Prostate gland (tissue), 2 donors: ENCODE results near the gene PTPRD. TPM values are rescaled to one million over a fixed set of nuclear protein-coding genes. Genes with fewer than 3 reads are reported as not detected.
A peak's percentile ranks its signal among the peaks of the same experiment; 100 is the strongest.

ENCODE experiments used
- DNase-seq: peaks from one replicate; pipeline ENCODE4 v3.0.0-alpha.2; 2019; ENCODE audit warnings: low spot score
- H3K27ac ChIP-seq, 2 donors: fragments of 200-600 bp; sonication (generic); 2 replicates each; pipeline ENCODE4 v1.5.1; 2017 to 2019
- H3K27me3 ChIP-seq: fragments of 200-600 bp; sonication (generic); replicated peaks from 2 replicates; pipeline ENCODE4 v1.5.1; 2019; ENCODE audit not compliant: insufficient read depth
- H3K36me3 ChIP-seq, 2 donors: fragments of 200-600 bp; sonication (generic); 1 replicate in 1 of 2; 2 replicates in 1 of 2; pipeline versions ENCODE4 v1.5.1 to v1.8.1; 2017 to 2019
- H3K4me1 ChIP-seq: fragments of 200-600 bp; sonication (generic); replicated peaks from 2 replicates; pipeline ENCODE4 v1.5.1; 2019
- H3K4me3 ChIP-seq, 2 donors: fragments of 200-600 bp; sonication (generic); 2 replicates each; pipeline ENCODE4 v1.5.1; 2017 to 2019
- H3K9me3 ChIP-seq: fragments of 200-600 bp; sonication (generic); 2 replicates; pipeline ENCODE4 v1.5.1; 2017
- CTCF ChIP-seq, 4 experiments: fragments of 200-600 bp in 2 of 4; fragments of 450-650 bp in 2 of 4; sonication (generic) in 2 of 4; IDR thresholded peaks; 1 replicate in 3 of 4; 2 replicates in 1 of 4; pipeline ENCODE4 v1.5.1; 2016 to 2019; ENCODE audit warnings: antibody characterized with exemption in 4 of 4, mild to moderate bottlenecking in 2 of 4, moderate library complexity in 2 of 4
- POLR2A ChIP-seq: fragments of 450-650 bp; IDR thresholded peaks from one replicate; pipeline ENCODE4 v1.6.1; 2016; ENCODE audit warnings: antibody characterized with exemption, mild to moderate bottlenecking
- POLR2AphosphoS5 ChIP-seq: sonication (generic); formaldehyde crosslinking; IDR thresholded peaks from one replicate; pipeline ENCODE4 v1.6.1; 2017; ENCODE audit warnings: antibody characterized with exemption
- WGBS: methylation state at CpG from one replicate; pipeline ENCODE4 v1.1.5; 2018; 5-methylcytosine and 5-hydroxymethylcytosine counted together
- intact Hi-C: fragments of 100-400 bp; cut with DNase I; formaldehyde crosslinking; loops from one replicate; pipeline ENCODE4 v1.14.2; 2022
- total RNA-seq, 2 donors: library from RNA; depleted of rRNA; stranded (reverse); fragments of >200 nt; gene quantifications; one replicate each; pipeline ENCODE4 v1.1.0, GENCODE V29; 2016

The PTPRD gene
- total RNA-seq, 2 donors from 2014 or later = 5.8 to 23.1 TPM

GRCh38 chr9:10052181-10052580 is 560.6 kb downstream of the PTPRD start:
- WGBS = 57% methylated on average over 1 of the region's 1 CpG

DNA sequence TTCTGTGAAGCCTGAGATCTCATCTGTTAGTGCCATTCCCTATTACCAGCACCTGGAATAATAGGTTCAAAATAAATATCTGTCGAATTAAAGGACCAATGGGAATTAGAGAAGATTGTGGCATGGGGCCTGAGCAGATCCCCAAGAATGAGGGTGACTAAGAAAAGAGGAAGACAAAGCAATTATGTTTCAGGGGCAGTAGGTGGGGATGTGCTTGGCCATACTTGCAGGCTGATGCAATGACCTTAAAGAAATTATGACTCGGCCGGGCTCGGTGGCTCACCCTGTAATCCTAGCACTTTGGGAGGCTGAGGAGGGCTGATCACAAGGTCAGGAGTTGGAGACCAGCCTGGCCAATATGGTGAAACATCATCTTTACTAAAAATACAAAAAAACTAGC is 562.8 kb downstream of the PTPRD start:
- Histone ChIP-seq H3K4me1 (no peaks in the 10 kb centered on the region), H3K27ac (no peak overlapping the region), H3K4me3 (no peak overlapping the region), H3K9me3 (no peaks in the 10 kb centered on the region), H3K27me3 (no peaks in the 10 kb centered on the region), H3K36me3 (no peaks in the 10 kb centered on the region)
- intact Hi-C loops = no loop called here
- no peak for DNase-seq
- 77% methylated on average over 4 of the region's 4 CpGs for WGBS
- TF ChIP-seq POLR2A (no peak), CTCF (IDR thresholded peaks at IDR 0.05) (no peak), POLR2AphosphoS5 (no peak)

More at GRCh38 chr9:10052181-10052580, 560.6 kb downstream of the PTPRD start:
- intact Hi-C loops = no loop called here
- Histone ChIP-seq H3K4me1 (no peaks in the 10 kb centered on the region), H3K4me3 (no peak overlapping the region), H3K27ac (no peak overlapping the region), H3K36me3 (no peaks in the 10 kb centered on the region), H3K27me3 (no peaks in the 10 kb centered on the region), H3K9me3 (no peaks in the 10 kb centered on the region)
- TF ChIP-seq POLR2A (no peak), POLR2AphosphoS5 (no peak), CTCF (IDR thresholded peaks at IDR 0.05) (no peak)
- DNase-seq = no peak

GRCh38 chr9:10048994-10049393 is 563.8 kb downstream of the PTPRD start:
- intact Hi-C loops = no loop called here
- Histone ChIP-seq H3K27me3 (no peaks in the 10 kb centered on the region), H3K27ac (no peak overlapping the region), H3K36me3 (no peaks in the 10 kb centered on the region), H3K9me3 (no peaks in the 10 kb centered on the region), H3K4me3 (no peak overlapping the region), H3K4me1 (no peaks in the 10 kb centered on the region)
- no peak for DNase-seq
- WGBS = 94% methylated on average over 3 of the region's 3 CpGs
- TF ChIP-seq CTCF (IDR thresholded peaks at IDR 0.05) (no peak), POLR2AphosphoS5 (no peak), POLR2A (no peak)

DNA sequence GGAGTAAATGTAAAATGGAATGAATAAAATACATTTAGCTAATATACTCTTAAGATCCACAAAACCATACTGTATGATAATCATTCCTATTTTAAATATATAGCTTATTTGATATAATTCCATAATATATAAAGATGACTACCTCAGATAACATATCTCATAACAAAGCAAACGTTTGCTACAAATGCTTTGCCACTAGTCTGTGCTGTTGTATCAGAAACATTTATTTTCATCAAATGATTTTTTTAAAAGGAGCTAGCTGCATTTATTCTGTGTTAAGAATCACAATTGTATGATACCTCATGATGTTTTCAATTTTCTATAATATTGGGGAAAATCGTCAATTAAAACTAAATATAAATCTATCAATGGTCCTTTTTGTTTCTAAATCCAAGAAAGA is 567.2 kb downstream of the PTPRD start:
- DNase-seq = no peak
- no peaks in the 10 kb centered on the region for H3K9me3 ChIP-seq
- no peak overlapping the region for H3K27ac ChIP-seq
- no peaks in the 10 kb centered on the region for H3K36me3 ChIP-seq
- no peaks in the 10 kb centered on the region for H3K4me1 ChIP-seq
- 26% methylated on average over 2 of the region's 2 CpGs for WGBS
- no peak overlapping the region for H3K4me3 ChIP-seq
- TF ChIP-seq POLR2AphosphoS5 = no peak
- TF ChIP-seq CTCF (IDR thresholded peaks at IDR 0.05) = peak in 1 of 4 experiments; percentile 22
- TF ChIP-seq POLR2A = no peak
- H3K27me3 ChIP-seq = no peaks in the 10 kb centered on the region
- intact Hi-C loops = no loop called here

DNA sequence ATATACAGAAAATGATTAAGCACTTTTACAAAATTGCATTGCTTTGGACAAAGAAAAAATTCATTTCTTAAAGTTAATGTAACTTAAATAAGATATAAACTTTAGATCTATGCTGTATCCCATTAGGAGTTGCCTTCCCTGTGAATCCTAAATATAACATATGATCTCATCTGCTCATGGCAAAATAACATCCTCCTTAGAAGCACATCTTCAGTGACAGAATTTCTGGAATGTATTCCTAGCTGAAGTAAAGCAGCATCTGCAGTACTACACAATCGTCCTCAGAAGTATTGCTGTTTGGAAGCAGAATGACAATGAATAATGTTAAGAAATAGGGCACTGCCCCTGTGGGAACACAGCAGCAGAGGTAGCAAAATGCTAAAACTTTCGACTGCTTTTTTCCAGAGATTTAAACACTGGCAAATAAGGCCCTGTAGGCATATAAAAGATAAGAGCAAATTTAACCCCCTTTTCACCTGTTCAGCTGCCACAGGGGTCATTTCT is 571.0 kb downstream of the PTPRD start:
- no peak overlapping the region for H3K4me3 ChIP-seq
- H3K27me3 ChIP-seq = no peaks in the 10 kb centered on the region
- no peak for DNase-seq
- no peaks in the 10 kb centered on the region for H3K4me1 ChIP-seq
- no peak for TF ChIP-seq POLR2AphosphoS5
- no peak for TF ChIP-seq POLR2A
- no peak for TF ChIP-seq CTCF (IDR thresholded peaks at IDR 0.05)
- H3K36me3 ChIP-seq = no peaks in the 10 kb centered on the region
- H3K27ac ChIP-seq = no peak overlapping the region
- WGBS = 22% methylated on average over 2 of the region's 2 CpGs
- H3K9me3 ChIP-seq = no peaks in the 10 kb centered on the region
- intact Hi-C loops = no loop called here
